IMR-90 (cell line): Measurements from ENCODE around the gene PLEKHJ1. TPM values are rescaled to one million over a fixed set of nuclear protein-coding genes. Genes with fewer than 3 reads are reported as not detected.
A peak's percentile ranks its signal among the peaks of the same experiment; 100 is the strongest.

Experiments
- ATAC-seq: fragments of 200-7000 bp; cut with Tn5 transposase; 2 replicates; pipeline ENCODE4 v1.9.1; 2020; ENCODE audit warnings: low read depth, mild to moderate bottlenecking, moderate library complexity
- BruUV-seq: library from RNA; stranded (reverse); fragments of 400-500 nt; replicated peaks from 2 replicates; lab custom pipeline; 2021; lab: Mats Ljungman, UMichigan
- CTCF ChIA-PET: fragments of 300-600 bp; formaldehyde crosslinking; extraction: SDS; loops from one replicate; lab custom pipeline; 2021; ENCODE audit warnings: antibody characterized with exemption; lab: Yijun Ruan, JAX
- POLR2A ChIA-PET: fragments of 300-600 bp; sonication (Branson Sonifier 250); formaldehyde crosslinking; loops from one replicate; lab custom pipeline; 2022; ENCODE audit warnings: antibody characterized with exemption; ENCODE audit not compliant: unreplicated experiment; lab: Charles Lee
- DNase-seq: peaks from one replicate; pipeline ENCODE4 v3.0.0; 2013
- H2AFZ ChIP-seq: replicated peaks from 2 replicates; pipeline ENCODE3; 2013; ENCODE audit warnings: low read length, mild to moderate bottlenecking; ENCODE audit not compliant: poor library complexity
- H2AK5ac ChIP-seq: 2 replicates; pipeline ENCODE4 v1.6.1; 2013; ENCODE audit warnings: low read depth, low read length, inconsistent platforms
- H2AK9ac ChIP-seq: replicated peaks from 2 replicates; pipeline ENCODE3; 2013; ENCODE audit warnings: mild to moderate bottlenecking, low read depth, low read length, moderate library complexity; ENCODE audit not compliant: poor library complexity
- H2BK120ac ChIP-seq: 2 replicates; pipeline ENCODE4 v1.6.1; 2013; ENCODE audit warnings: low read depth, low read length, inconsistent platforms
- H2BK15ac ChIP-seq: 3 replicates; pipeline ENCODE4 v1.6.1; 2013; ENCODE audit warnings: low read depth, low read length, inconsistent platforms
- H2BK20ac ChIP-seq: 2 replicates; pipeline ENCODE4 v1.6.1; 2013; ENCODE audit warnings: low read depth, mild to moderate bottlenecking, inconsistent platforms, low read length, moderate library complexity
- H2BK5ac ChIP-seq: 2 replicates; pipeline ENCODE4 v1.6.1; 2013; ENCODE audit warnings: mild to moderate bottlenecking, low read depth, low read length, inconsistent platforms; ENCODE audit not compliant: poor library complexity, severe bottlenecking
- H3K14ac ChIP-seq: replicated peaks from 2 replicates; pipeline ENCODE4 v1.6.1; 2013; ENCODE audit warnings: low read depth, low read length, inconsistent platforms
- H3K18ac ChIP-seq: 2 replicates; pipeline ENCODE4 v1.6.1; 2013; ENCODE audit warnings: low read depth, low read length, control low read depth
- H3K23ac ChIP-seq: 2 replicates; pipeline ENCODE4 v1.6.1; 2013; ENCODE audit warnings: low read depth, low read length, inconsistent platforms
- H3K27ac ChIP-seq: 2 replicates; pipeline ENCODE4 v1.5.1; 2013; ENCODE audit warnings: mild to moderate bottlenecking, control low read depth, low read length; ENCODE audit not compliant: insufficient read depth
- H3K27me3 ChIP-seq: 2 replicates; pipeline ENCODE4 v1.6.1; 2013; ENCODE audit warnings: low read length; ENCODE audit not compliant: control insufficient read depth, insufficient read depth
- H3K36me3 ChIP-seq: 2 replicates; pipeline ENCODE4 v1.6.1; 2013; ENCODE audit warnings: low read length, mixed read lengths; ENCODE audit not compliant: control insufficient read depth, insufficient read depth
- H3K4ac ChIP-seq: 2 replicates; pipeline ENCODE4 v1.6.1; 2013; ENCODE audit warnings: low read depth, low read length, inconsistent platforms
- H3K4me1 ChIP-seq: 2 replicates; pipeline ENCODE4 v1.6.1; 2013; ENCODE audit warnings: low read length, mixed read lengths; ENCODE audit not compliant: control insufficient read depth, insufficient read depth
- H3K4me2 ChIP-seq: 2 replicates; pipeline ENCODE4 v1.6.1; 2013; ENCODE audit warnings: low read depth, mild to moderate bottlenecking, control low read depth, low read length, moderate library complexity
- H3K4me3 ChIP-seq: 2 replicates; pipeline ENCODE4 v1.5.1; 2013; ENCODE audit warnings: low read depth, mild to moderate bottlenecking, control low read depth, low read length, moderate library complexity; ENCODE audit not compliant: insufficient read depth
- H3K56ac ChIP-seq: 2 replicates; pipeline ENCODE4 v1.6.1; 2013; ENCODE audit warnings: low read length, inconsistent platforms; ENCODE audit not compliant: insufficient read depth; ENCODE audit errors: extremely low read depth
- H3K79me1 ChIP-seq, 2 experiments: 2 replicates each; pipeline ENCODE4 v1.6.1; 2013; ENCODE audit warnings: low read length in 2 of 2, inconsistent platforms in 1 of 2, low read depth in 1 of 2
- H3K9ac ChIP-seq: 2 replicates; pipeline ENCODE4 v1.6.1; 2013; ENCODE audit warnings: low read depth, low read length, control low read depth
- H3K9me1 ChIP-seq: 2 replicates; pipeline ENCODE4 v1.6.1; 2013; ENCODE audit warnings: low read length, inconsistent platforms; ENCODE audit not compliant: insufficient read depth
- H3K9me3 ChIP-seq: 2 replicates; pipeline ENCODE4 v1.6.1; 2013; ENCODE audit warnings: low read length; ENCODE audit not compliant: control insufficient read depth, insufficient read depth
- H4K20me1 ChIP-seq: 2 replicates; pipeline ENCODE4 v1.6.1; 2013; ENCODE audit warnings: low read length, inconsistent platforms; ENCODE audit not compliant: insufficient read depth
- H4K5ac ChIP-seq: 2 replicates; pipeline ENCODE4 v1.6.1; 2013; ENCODE audit warnings: mild to moderate bottlenecking, low read depth, low read length, control low read depth
- H4K8ac ChIP-seq, 2 experiments: 2 replicates each; pipeline ENCODE4 v1.6.1; 2013; ENCODE audit warnings: low read depth in 2 of 2, low read length in 2 of 2, control low read depth in 1 of 2, inconsistent platforms in 1 of 2
- H4K91ac ChIP-seq: 2 replicates; pipeline ENCODE4 v1.6.1; 2013; ENCODE audit warnings: low read depth, low read length, inconsistent platforms; ENCODE audit not compliant: insufficient read depth
- BHLHE40 ChIP-seq: fragments of 150-350 bp; IDR thresholded peaks from 2 replicates; pipeline ENCODE4 v1.6.1; 2016; ENCODE audit warnings: mild to moderate bottlenecking, low read depth, low read length
- CEBPB ChIP-seq: IDR thresholded peaks from 2 replicates; pipeline ENCODE4 v1.6.1; 2012; ENCODE audit warnings: low read depth, low read length, improper control_type of control experiment
- FOS ChIP-seq: fragments of 150-350 bp; IDR thresholded peaks from 2 replicates; pipeline ENCODE4 v1.6.1; 2016; ENCODE audit warnings: low read depth, low read length
- MAZ ChIP-seq: IDR thresholded peaks from 2 replicates; pipeline ENCODE4 v1.6.1; 2012; ENCODE audit warnings: low read depth, mild to moderate bottlenecking, low read length, improper control_type of control experiment, moderate library complexity, borderline replicate concordance
- MXI1 ChIP-seq: IDR thresholded peaks from 2 replicates; pipeline ENCODE4 v1.6.1; 2012; ENCODE audit warnings: low read depth, mild to moderate bottlenecking, low read length, moderate library complexity, borderline replicate concordance
- NFE2L2 ChIP-seq: fragments of 150-350 bp; IDR thresholded peaks from 2 replicates; pipeline ENCODE4 v1.6.1; 2016; ENCODE audit warnings: low read depth, mild to moderate bottlenecking, low read length
- POLR2A ChIP-seq: IDR thresholded peaks from 2 replicates; pipeline ENCODE4 v1.6.1; 2012; ENCODE audit warnings: mild to moderate bottlenecking, low read depth, low read length
- RAD21 ChIP-seq: IDR thresholded peaks from 2 replicates; pipeline ENCODE4 v1.6.1; 2012; ENCODE audit warnings: low read length, improper control_type of control experiment
- RCOR1 ChIP-seq: IDR thresholded peaks from 2 replicates; pipeline ENCODE4 v1.6.1; 2012; ENCODE audit warnings: mild to moderate bottlenecking, low read length, improper control_type of control experiment; ENCODE audit not compliant: insufficient replicate concordance
- RFX5 ChIP-seq: IDR thresholded peaks from 2 replicates; pipeline ENCODE4 v1.8.0; 2012; ENCODE audit warnings: low read depth, mild to moderate bottlenecking, low read length, moderate library complexity
- SMC3 ChIP-seq: fragments of 150-350 bp; IDR thresholded peaks from 2 replicates; pipeline ENCODE4 v1.6.1; 2016; ENCODE audit warnings: low read depth, mild to moderate bottlenecking, antibody characterized with exemption, low read length, moderate library complexity
- WGBS, 2 experiments: methylation state at CpG; one replicate each; pipeline versions ENCODE4 v1.1.5 to v1.1.7; 2013; ENCODE audit warnings: missing lambda C conversion rate in 2 of 2; ENCODE audit not compliant: insufficient read length in 1 of 2; ENCODE audit errors: extremely low coverage in 2 of 2; 5-methylcytosine and 5-hydroxymethylcytosine counted together
- dilution Hi-C: fragments of 300-500 bp; cut with HindIII; formaldehyde crosslinking; loops from one replicate; pipeline ENCODE4 v1.14.3; 2018; ENCODE audit warnings: low sequenced_read_pairs; ENCODE audit not compliant: unreplicated experiment
- in situ Hi-C: fragments of 300-500 bp; cut with MboI; formaldehyde crosslinking; loops from 3 replicates; pipeline ENCODE4 v1.14.3; 2019; ENCODE audit warnings: low sequenced_read_pairs, inconsistent platforms, mixed read lengths
- intact Hi-C: fragments of 100-400 bp; cut with micrococcal nuclease; formaldehyde crosslinking; loops from 2 replicates; pipeline ENCODE4 v1.10.0; 2022
- polyA plus RNA-seq, 3 experiments: library from polyadenylated mRNA; depleted of rRNA; stranded (reverse); fragments of >200 nt; gene quantifications; 2 replicates each; pipeline ENCODE4 v1.2.3, GENCODE V29; 2012; ENCODE audit warnings: low replicate concordance in 1 of 3
- total RNA-seq: library from RNA; depleted of rRNA; stranded (reverse); fragments of >200 nt; gene quantifications from 2 replicates; pipeline ENCODE4 v1.2.3, GENCODE V29; 2012
- TF ChIP-seq, protein P1 (sequence below): fragments of 150-350 bp; IDR thresholded peaks from 2 replicates; pipeline ENCODE4 v1.6.1; 2016; ENCODE audit warnings: low read depth, mild to moderate bottlenecking, low read length, moderate library complexity, borderline replicate concordance
- TF ChIP-seq, protein P2 (sequence below): fragments of 150-350 bp; IDR thresholded peaks from 2 replicates; pipeline ENCODE4 v1.6.1; 2017; ENCODE audit warnings: mild to moderate bottlenecking, antibody characterized with exemption, low read length, low read depth
- TF ChIP-seq, protein P3 (sequence below): conservative IDR thresholded peaks from 2 replicates; pipeline ENCODE4 v1.5.1; 2012; ENCODE audit warnings: mild to moderate bottlenecking, low read depth, low read length, improper control_type of control experiment

Gene PLEKHJ1
- total and polyA plus RNA-seq, 2 of the 4 experiments (the other 2 are of a cell fraction) = 31.7 to 62.8 TPM

DNA sequence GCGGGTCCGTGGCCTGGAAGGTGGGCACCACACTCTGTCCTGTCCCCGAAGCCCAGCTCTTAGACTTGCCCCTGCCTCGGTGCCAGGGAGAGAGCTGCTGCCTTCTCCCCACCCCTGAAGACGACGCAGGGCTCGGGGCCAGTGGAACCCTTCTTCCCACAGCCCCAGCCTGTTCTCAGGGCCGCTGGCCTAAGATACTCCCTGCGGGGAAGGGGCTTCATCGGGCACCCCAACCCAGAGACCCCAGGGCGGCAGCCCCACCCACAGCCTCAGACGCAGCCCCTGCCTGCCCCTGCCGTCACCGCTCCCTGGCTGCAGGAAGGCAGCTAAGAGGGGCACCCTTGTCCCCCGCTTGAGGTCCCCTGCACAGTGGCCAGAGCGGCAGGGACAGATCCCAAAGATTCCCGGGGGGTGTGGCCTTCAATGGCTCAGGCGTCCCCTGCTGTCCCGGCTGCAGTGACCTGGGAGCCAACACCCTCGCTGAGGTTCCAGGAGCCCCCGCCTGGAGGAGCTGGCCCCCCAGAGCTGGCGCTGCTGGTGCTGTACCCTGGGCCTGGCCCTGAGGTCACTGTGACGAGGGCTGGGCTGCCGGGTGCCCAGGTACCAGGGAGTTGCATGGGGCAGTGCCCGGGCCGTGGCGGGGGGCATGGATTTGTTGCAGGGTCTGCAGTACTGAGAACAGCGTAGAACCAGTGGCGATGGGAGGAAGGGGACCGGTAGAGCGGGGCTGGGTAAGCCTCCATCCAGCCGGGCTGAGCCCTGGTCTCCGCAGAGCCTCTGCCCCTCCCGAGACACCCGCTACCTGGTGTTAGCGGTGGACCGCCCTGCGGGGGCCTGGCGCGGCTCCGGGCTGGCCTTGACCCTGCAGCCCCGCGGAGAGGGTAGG lies 14.0 kb upstream of the PLEKHJ1 start:
- H3K23ac ChIP-seq = no peak overlapping the region
- H2BK5ac ChIP-seq = no peak overlapping the region
- no peak overlapping the region for H3K14ac ChIP-seq
- H2BK120ac ChIP-seq = no peak overlapping the region
- 52% methylated on average over 14 of the region's 43 CpGs; no CpG with 5 or more reads in 1 of the 2 experiments for WGBS, 2 experiments
- DNase-seq = no peak
- BruUV-seq = no TSS peak
- no peak overlapping the region for H4K91ac ChIP-seq
- ChIA-PET POLR2A (no interaction called here), CTCF (no interaction called here)
- no peak overlapping the region for H3K9ac ChIP-seq
- H2AFZ ChIP-seq = no peak overlapping the region
- H3K9me3 ChIP-seq = no peaks in the 10 kb centered on the region
- peak overlapping the region; percentile 42 for H2AK9ac ChIP-seq
- intact Hi-C loops (no loop called here), in situ Hi-C loops (no loop called here), dilution Hi-C loops (no loop called here)
- no peak overlapping the region for H2BK20ac ChIP-seq
- H3K56ac ChIP-seq = no peak overlapping the region
- no peak overlapping the region for H4K8ac ChIP-seq
- no peak overlapping the region for H3K4ac ChIP-seq
- no peaks in the 10 kb centered on the region for H3K9me1 ChIP-seq
- H3K4me1 ChIP-seq = peaks cover 4% of the 10 kb centered on the region; the same call in 1 of the 2 replicates
- H3K27ac ChIP-seq = no peak overlapping the region
- H3K27me3 ChIP-seq = peaks cover 36% of the 10 kb centered on the region
- no peak overlapping the region for H3K4me3 ChIP-seq
- no peak overlapping the region for H3K18ac ChIP-seq
- no peak overlapping the region for H4K5ac ChIP-seq
- no peak overlapping the region for H3K4me2 ChIP-seq
- no peak overlapping the region for H2BK15ac ChIP-seq
- 0 out of 2 replicates have a peak, but pooled peaks have one; percentile 2 for ATAC-seq
- H3K79me1 ChIP-seq = 0 out of 4 replicates have a peak, but pooled peaks cover 0 to 10% of the 10 kb centered on the region in 2 experiments
- peaks cover 34% of the 10 kb centered on the region for H3K36me3 ChIP-seq
- no peak overlapping the region for H2AK5ac ChIP-seq
- H4K20me1 ChIP-seq = peaks cover 42% of the 10 kb centered on the region
- TF ChIP-seq, protein P1, sequence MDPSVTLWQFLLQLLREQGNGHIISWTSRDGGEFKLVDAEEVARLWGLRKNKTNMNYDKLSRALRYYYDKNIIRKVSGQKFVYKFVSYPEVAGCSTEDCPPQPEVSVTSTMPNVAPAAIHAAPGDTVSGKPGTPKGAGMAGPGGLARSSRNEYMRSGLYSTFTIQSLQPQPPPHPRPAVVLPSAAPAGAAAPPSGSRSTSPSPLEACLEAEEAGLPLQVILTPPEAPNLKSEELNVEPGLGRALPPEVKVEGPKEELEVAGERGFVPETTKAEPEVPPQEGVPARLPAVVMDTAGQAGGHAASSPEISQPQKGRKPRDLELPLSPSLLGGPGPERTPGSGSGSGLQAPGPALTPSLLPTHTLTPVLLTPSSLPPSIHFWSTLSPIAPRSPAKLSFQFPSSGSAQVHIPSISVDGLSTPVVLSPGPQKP = no peak
- TF ChIP-seq MXI1 = no peak
- no peak for TF ChIP-seq CEBPB
- TF ChIP-seq MAZ = no peak
- TF ChIP-seq, protein P2, sequence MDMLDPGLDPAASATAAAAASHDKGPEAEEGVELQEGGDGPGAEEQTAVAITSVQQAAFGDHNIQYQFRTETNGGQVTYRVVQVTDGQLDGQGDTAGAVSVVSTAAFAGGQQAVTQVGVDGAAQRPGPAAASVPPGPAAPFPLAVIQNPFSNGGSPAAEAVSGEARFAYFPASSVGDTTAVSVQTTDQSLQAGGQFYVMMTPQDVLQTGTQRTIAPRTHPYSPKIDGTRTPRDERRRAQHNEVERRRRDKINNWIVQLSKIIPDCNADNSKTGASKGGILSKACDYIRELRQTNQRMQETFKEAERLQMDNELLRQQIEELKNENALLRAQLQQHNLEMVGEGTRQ = no peak
- TF ChIP-seq, protein P3, sequence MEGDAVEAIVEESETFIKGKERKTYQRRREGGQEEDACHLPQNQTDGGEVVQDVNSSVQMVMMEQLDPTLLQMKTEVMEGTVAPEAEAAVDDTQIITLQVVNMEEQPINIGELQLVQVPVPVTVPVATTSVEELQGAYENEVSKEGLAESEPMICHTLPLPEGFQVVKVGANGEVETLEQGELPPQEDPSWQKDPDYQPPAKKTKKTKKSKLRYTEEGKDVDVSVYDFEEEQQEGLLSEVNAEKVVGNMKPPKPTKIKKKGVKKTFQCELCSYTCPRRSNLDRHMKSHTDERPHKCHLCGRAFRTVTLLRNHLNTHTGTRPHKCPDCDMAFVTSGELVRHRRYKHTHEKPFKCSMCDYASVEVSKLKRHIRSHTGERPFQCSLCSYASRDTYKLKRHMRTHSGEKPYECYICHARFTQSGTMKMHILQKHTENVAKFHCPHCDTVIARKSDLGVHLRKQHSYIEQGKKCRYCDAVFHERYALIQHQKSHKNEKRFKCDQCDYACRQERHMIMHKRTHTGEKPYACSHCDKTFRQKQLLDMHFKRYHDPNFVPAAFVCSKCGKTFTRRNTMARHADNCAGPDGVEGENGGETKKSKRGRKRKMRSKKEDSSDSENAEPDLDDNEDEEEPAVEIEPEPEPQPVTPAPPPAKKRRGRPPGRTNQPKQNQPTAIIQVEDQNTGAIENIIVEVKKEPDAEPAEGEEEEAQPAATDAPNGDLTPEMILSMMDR = no peak
- TF ChIP-seq FOS = no peak
- TF ChIP-seq POLR2A = no peak
- no peak for TF ChIP-seq RCOR1
- TF ChIP-seq RFX5 = no peak
- no peak for TF ChIP-seq RAD21
- no peak for TF ChIP-seq SMC3
- TF ChIP-seq BHLHE40 = no peak
- TF ChIP-seq NFE2L2 = no peak
